ENCODE results near the gene ASIP. TPM values are rescaled to one million over a fixed set of nuclear protein-coding genes. Genes with fewer than 3 reads are reported as not detected.
"Not testable (repeated sequence)": the region's sequence is repeated elsewhere in the genome, so short reads cannot be mapped to it uniquely, and the experiment has no call there.

Gene ASIP
- total and polyA plus RNA-seq, 4 donors, result 0.39 to 0.62 TPM; not detected in 2

DNA sequence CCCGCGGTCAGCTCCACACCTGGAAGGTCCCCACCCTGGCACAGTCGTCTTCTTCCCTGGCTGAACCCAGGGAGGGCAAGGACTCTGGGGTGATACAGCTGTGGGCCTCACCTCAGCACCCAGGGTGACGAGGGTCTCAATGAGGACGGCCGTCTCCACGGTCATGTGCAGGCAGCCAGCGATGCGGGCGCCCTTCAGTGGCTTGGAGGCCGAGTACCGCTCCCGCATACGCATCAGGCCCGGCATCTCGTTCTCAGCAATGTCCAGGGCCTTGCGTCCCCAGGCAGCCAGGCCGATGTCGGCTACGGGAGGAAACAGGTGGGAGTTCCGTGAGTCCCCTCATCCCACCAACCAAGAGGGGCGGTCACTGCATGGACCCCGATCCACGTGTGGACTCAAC lies 54.1 kb downstream of the ASIP start:
- no peak for DNase-seq (ENCODE audit: low spot score)
- 96% methylated on average over 24 of the region's 24 CpGs for WGBS

DNA sequence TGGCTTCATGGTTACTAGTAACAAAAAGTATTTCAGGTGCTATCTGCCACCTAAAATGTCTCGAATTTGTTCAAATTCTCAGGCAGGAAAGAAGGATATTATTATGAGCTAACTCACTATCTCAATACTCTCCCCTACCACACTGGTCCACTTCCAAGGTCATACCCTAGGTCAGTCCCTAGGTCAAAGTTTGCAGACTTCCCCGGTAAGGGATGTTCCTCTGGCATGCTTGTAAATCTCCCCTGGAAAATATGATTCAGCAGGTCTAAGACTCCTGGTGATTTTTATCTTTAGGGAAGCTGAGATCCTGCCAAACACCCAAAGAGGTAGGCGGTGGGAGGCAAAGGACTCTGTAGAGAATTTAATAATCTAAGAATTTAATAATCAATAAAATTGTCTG lies 55.2 kb downstream of the ASIP start:
- 55% methylated on average over 3 of the region's 3 CpGs for WGBS
- Histone ChIP-seq H3K9ac (ENCODE audit: low read depth in 1 of 2, low read length in 2 of 2) (no peak overlapping the region), H3K36me3 (ENCODE audit: control insufficient read depth in 4 of 4, insufficient read depth in 3 of 4, low read depth in 1 of 4, low read length in 3 of 4) (peaks cover 5 to 35% (median 22%) of the 10 kb centered on the region in 4 donors), H3K27me3 (ENCODE audit: control insufficient read depth in 4 of 4, insufficient read depth in 4 of 4, low read length in 3 of 4) (no peaks in the 10 kb centered on the region), H3K4me3 (ENCODE audit: low read depth in 1 of 3, low read length in 3 of 3) (no peak overlapping the region), H3K27ac (ENCODE audit: low read depth in 1 of 2, low read length in 2 of 2) (no peak overlapping the region), H3K9me3 (ENCODE audit: control insufficient read depth in 4 of 4, low read length in 3 of 4) (no peaks in the 10 kb centered on the region), H3K4me1 (ENCODE audit: control insufficient read depth in 4 of 4, insufficient read depth in 4 of 4, low read length in 3 of 4) (peaks cover 13 to 29% (median 23%) of the 10 kb centered on the region in 4 donors)
- DNase-seq (ENCODE audit: low spot score), result no peak
- TF ChIP-seq GABPA (IDR thresholded peaks at IDR 0.05 in 1 of 2, conservative IDR thresholded peaks at IDR 0.05 in 1 of 2), result no peak
- TF ChIP-seq EGR1 (IDR thresholded peaks at IDR 0.05; ENCODE audit: low read depth in 2 of 2), result peak in 1 of 2 donors; percentile 56
- TF ChIP-seq, protein P1, sequence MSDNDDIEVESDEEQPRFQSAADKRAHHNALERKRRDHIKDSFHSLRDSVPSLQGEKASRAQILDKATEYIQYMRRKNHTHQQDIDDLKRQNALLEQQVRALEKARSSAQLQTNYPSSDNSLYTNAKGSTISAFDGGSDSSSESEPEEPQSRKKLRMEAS (IDR thresholded peaks at IDR 0.05), result no peak
- TF ChIP-seq JUND (IDR thresholded peaks at IDR 0.05), result peak; percentile 74 to 85
- TF ChIP-seq NR2F2 (IDR thresholded peaks at IDR 0.05), result peak; percentile 63
- TF ChIP-seq HNF4G (IDR thresholded peaks at IDR 0.05), result peak; percentile 34
- peak; percentile 19 for TF ChIP-seq SP1 (IDR thresholded peaks at IDR 0.05)
- TF ChIP-seq RXRA (IDR thresholded peaks at IDR 0.05), result peak; percentile 45 to 56
- peak; percentile 75 to 81 for TF ChIP-seq HNF4A (conservative IDR thresholded peaks at IDR 0.05)

More for the DNA sequence above, 54.1 kb downstream of the ASIP start:
- no peaks in the 10 kb centered on the region for H3K9me3 ChIP-seq (ENCODE audit: control insufficient read depth in 4 of 4, low read length in 3 of 4)
- no peak for TF ChIP-seq RAD21 (IDR thresholded peaks at IDR 0.05)
- TF ChIP-seq HNF4G (IDR thresholded peaks at IDR 0.05), result no peak
- TF ChIP-seq JUND (IDR thresholded peaks at IDR 0.05), result no peak
- H3K36me3 ChIP-seq (ENCODE audit: control insufficient read depth in 4 of 4, insufficient read depth in 3 of 4, low read depth in 1 of 4, low read length in 3 of 4), result peaks cover 10 to 46% (median 31%) of the 10 kb centered on the region in 4 donors
- no peaks in the 10 kb centered on the region for H3K27me3 ChIP-seq (ENCODE audit: control insufficient read depth in 4 of 4, insufficient read depth in 4 of 4, low read length in 3 of 4)
- no peak overlapping the region for H3K9ac ChIP-seq (ENCODE audit: low read depth in 1 of 2, low read length in 2 of 2)
- H3K4me3 ChIP-seq (ENCODE audit: low read depth in 1 of 3, low read length in 3 of 3), result no peak overlapping the region
- H3K27ac ChIP-seq (ENCODE audit: low read depth in 1 of 2, low read length in 2 of 2), result no peak overlapping the region
- H3K4me1 ChIP-seq (ENCODE audit: control insufficient read depth in 4 of 4, insufficient read depth in 4 of 4, low read length in 3 of 4), result peaks cover 4 to 17% (median 11%) of the 10 kb centered on the region in 4 donors

DNA sequence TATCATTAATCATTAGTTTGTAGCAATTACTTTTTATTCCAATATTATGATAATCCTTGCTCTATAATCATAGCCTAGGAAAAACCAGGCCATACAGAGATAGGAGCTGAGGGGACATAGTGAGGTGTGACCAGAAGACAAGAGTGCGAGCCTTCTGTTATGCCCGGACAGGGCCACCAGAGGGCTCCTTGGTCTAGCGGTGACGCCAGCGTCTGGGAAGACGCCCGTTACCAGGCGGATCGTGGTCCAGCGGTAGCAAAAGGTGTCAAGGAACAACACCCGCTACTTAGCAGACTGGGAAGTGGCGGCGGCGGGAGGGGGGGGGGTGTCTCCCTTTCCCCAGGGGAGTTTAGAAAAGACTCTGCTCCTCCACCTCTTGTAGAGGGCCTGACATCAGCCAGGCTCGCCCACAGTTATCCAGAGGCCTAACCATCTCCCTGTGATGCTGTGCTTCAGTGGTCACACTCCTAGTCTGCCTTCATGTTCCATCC lies 57.1 kb downstream of the ASIP start:
- not testable (repeated sequence) for H3K9ac ChIP-seq (ENCODE audit: low read depth in 1 of 2, low read length in 2 of 2); H3K4me3 ChIP-seq (ENCODE audit: low read depth in 1 of 3, low read length in 3 of 3); H3K9me3 ChIP-seq (ENCODE audit: control insufficient read depth in 4 of 4, low read length in 3 of 4); DNase-seq (ENCODE audit: low spot score); H3K27ac ChIP-seq (ENCODE audit: low read depth in 1 of 2, low read length in 2 of 2); H3K27me3 ChIP-seq (ENCODE audit: control insufficient read depth in 4 of 4, insufficient read depth in 4 of 4, low read length in 3 of 4)
- H3K36me3 ChIP-seq (ENCODE audit: control insufficient read depth in 4 of 4, insufficient read depth in 3 of 4, low read depth in 1 of 4, low read length in 3 of 4), result peaks cover 0 to 20% (median 11%) of the 10 kb centered on the region in 4 donors
- WGBS, result 66% methylated on average over 10 of the region's 15 CpGs
- TF ChIP-seq RAD21 (IDR thresholded peaks at IDR 0.05), result peak in 1 of 2 donors; percentile 39
- peaks cover 15 to 40% (median 33%) of the 10 kb centered on the region in 4 donors for H3K4me1 ChIP-seq (ENCODE audit: control insufficient read depth in 4 of 4, insufficient read depth in 4 of 4, low read length in 3 of 4)

DNA sequence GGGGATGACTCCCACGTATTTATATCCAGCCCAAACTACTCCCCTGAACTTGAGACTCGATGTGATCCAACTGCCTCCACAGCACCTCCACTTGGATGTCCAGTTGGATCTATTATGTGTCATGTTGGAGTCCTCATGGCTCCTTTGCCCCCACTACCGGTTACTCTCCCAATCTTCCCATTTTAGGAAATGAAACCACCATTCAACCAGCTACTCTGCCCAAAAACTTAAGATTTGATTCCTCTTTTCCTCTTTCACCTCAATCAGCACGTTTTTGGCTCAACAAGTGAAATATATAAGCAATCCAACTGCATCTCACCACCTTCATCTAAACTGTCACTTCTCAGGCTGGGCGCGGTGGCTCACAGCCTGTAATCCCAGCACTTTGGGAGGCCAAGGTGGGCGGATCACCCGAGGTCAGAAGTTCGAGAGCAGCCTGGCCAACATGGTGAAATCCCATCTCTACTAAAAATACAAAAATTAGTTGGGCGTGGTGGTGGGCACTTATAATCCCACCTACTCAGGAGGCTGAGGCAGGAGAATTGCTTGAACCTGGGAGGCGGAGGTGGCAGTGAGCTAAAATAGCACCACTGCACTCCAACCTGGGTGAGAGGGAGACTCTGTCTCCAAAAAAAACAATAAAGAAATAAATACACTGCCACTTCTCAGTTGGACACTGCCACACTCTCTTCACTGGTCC lies 58.5 kb downstream of the ASIP start:
- WGBS, result 78% methylated on average over 11 of the region's 11 CpGs
- Histone ChIP-seq H3K27me3 (ENCODE audit: control insufficient read depth in 4 of 4, insufficient read depth in 4 of 4, low read length in 3 of 4) (no peaks in the 10 kb centered on the region), H3K9ac (ENCODE audit: low read depth in 1 of 2, low read length in 2 of 2) (no peak overlapping the region), H3K36me3 (ENCODE audit: control insufficient read depth in 4 of 4, insufficient read depth in 3 of 4, low read depth in 1 of 4, low read length in 3 of 4) (peaks cover 0 to 6% (median 4%) of the 10 kb centered on the region in 4 donors), H3K9me3 (ENCODE audit: control insufficient read depth in 4 of 4, low read length in 3 of 4) (no peaks in the 10 kb centered on the region), H3K4me3 (ENCODE audit: low read depth in 1 of 3, low read length in 3 of 3) (no peak overlapping the region), H3K4me1 (ENCODE audit: control insufficient read depth in 4 of 4, insufficient read depth in 4 of 4, low read length in 3 of 4) (peaks cover 15 to 42% (median 33%) of the 10 kb centered on the region in 4 donors), H3K27ac (ENCODE audit: low read depth in 1 of 2, low read length in 2 of 2) (no peak overlapping the region)
- DNase-seq (ENCODE audit: low spot score), result no peak
- no peak for TF ChIP-seq SP1 (IDR thresholded peaks at IDR 0.05)
- TF ChIP-seq, protein P1 (IDR thresholded peaks at IDR 0.05), result no peak
- TF ChIP-seq FOXA2 (IDR thresholded peaks at IDR 0.05), result no peak
- TF ChIP-seq RAD21 (IDR thresholded peaks at IDR 0.05), result no peak
- TF ChIP-seq YY1 (IDR thresholded peaks at IDR 0.05), result no peak
- no peak for TF ChIP-seq NR2F2 (IDR thresholded peaks at IDR 0.05)
- TF ChIP-seq TAF1 (conservative IDR thresholded peaks at IDR 0.05), result no peak
- TF ChIP-seq GABPA (IDR thresholded peaks at IDR 0.05 in 1 of 2, conservative IDR thresholded peaks at IDR 0.05 in 1 of 2), result no peak
- TF ChIP-seq, protein P2, sequence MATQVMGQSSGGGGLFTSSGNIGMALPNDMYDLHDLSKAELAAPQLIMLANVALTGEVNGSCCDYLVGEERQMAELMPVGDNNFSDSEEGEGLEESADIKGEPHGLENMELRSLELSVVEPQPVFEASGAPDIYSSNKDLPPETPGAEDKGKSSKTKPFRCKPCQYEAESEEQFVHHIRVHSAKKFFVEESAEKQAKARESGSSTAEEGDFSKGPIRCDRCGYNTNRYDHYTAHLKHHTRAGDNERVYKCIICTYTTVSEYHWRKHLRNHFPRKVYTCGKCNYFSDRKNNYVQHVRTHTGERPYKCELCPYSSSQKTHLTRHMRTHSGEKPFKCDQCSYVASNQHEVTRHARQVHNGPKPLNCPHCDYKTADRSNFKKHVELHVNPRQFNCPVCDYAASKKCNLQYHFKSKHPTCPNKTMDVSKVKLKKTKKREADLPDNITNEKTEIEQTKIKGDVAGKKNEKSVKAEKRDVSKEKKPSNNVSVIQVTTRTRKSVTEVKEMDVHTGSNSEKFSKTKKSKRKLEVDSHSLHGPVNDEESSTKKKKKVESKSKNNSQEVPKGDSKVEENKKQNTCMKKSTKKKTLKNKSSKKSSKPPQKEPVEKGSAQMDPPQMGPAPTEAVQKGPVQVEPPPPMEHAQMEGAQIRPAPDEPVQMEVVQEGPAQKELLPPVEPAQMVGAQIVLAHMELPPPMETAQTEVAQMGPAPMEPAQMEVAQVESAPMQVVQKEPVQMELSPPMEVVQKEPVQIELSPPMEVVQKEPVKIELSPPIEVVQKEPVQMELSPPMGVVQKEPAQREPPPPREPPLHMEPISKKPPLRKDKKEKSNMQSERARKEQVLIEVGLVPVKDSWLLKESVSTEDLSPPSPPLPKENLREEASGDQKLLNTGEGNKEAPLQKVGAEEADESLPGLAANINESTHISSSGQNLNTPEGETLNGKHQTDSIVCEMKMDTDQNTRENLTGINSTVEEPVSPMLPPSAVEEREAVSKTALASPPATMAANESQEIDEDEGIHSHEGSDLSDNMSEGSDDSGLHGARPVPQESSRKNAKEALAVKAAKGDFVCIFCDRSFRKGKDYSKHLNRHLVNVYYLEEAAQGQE (IDR thresholded peaks at IDR 0.05), result no peak
- TF ChIP-seq, protein P3, sequence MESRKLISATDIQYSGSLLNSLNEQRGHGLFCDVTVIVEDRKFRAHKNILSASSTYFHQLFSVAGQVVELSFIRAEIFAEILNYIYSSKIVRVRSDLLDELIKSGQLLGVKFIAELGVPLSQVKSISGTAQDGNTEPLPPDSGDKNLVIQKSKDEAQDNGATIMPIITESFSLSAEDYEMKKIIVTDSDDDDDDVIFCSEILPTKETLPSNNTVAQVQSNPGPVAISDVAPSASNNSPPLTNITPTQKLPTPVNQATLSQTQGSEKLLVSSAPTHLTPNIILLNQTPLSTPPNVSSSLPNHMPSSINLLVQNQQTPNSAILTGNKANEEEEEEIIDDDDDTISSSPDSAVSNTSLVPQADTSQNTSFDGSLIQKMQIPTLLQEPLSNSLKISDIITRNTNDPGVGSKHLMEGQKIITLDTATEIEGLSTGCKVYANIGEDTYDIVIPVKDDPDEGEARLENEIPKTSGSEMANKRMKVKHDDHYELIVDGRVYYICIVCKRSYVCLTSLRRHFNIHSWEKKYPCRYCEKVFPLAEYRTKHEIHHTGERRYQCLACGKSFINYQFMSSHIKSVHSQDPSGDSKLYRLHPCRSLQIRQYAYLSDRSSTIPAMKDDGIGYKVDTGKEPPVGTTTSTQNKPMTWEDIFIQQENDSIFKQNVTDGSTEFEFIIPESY (IDR thresholded peaks at IDR 0.05), result no peak
- TF ChIP-seq, protein P4, sequence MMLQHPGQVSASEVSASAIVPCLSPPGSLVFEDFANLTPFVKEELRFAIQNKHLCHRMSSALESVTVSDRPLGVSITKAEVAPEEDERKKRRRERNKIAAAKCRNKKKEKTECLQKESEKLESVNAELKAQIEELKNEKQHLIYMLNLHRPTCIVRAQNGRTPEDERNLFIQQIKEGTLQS (IDR thresholded peaks at IDR 0.05), result no peak
